RPMI7951 (cell line): Measurements from ENCODE around the gene GID8. TPM values are rescaled to one million over a fixed set of nuclear protein-coding genes. Genes with fewer than 3 reads are reported as not detected.

Source experiments
- DNase-seq: peaks from one replicate; pipeline ENCODE4 v3.0.0-alpha.2; 2012; ENCODE audit warnings: low read depth
- total RNA-seq: library from RNA; depleted of rRNA; stranded (reverse); fragments of >200 nt; shearing (Covaris generic); gene quantifications from 2 replicates; pipeline ENCODE4 v1.2.3, GENCODE V29; 2014; rRNA removed

GID8 gene
- 25.4 and 29.4 TPM in 2 replicates for total RNA-seq

GRCh38 chr20:62938105-62938888, at the start of gene GID8:
GID8 (plus strand) TSS chr20:62938147; CDS start chr20:62941503, 3,356 bp downstream.
- DNase-seq: peak; percentile 59

GRCh38 chr20:62888406-62888805, 49.5 kb upstream of the GID8 start:
- DNase-seq: no peak

DNA sequence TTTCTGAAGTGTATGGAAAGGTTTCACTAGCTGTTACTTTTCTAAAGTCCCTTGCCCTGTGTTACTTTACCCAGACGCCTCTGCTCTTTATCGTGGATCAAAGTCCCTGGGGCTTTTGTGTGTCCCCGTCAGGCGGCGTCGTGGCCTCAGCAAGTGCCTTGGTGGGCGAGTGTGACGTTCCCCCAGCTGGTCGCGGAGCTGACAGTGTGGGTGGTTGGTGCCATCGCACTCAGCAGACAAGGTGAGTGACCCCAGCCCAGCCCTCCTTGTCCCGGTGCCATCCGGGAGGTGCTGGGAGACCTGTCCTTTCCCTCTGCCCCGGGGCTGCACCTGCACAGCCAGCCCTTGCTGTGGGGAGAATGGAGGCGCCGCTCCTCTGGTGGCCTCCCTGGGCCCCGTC, 49.0 kb upstream of the GID8 start:
- no peak for DNase-seq

DNA sequence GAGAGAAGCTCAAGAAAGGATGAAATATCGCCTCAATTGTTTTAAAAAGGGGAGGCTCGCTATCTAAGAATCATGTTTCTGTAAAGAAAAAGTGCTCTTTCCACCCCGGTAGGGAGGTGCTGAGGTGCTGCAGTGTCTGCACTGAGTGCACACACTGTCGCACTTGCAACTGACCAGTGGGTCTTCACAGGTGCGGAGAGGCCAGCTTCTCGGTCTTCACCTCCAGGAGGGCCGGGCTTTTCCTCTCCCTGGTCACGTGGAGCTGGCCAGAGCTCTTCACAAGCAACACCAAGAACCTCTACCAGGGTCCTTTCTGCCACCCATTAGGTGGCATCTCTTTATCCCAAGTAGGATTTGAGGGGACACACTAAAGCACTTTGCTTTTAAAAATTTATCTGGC, 48.5 kb upstream of the GID8 start:
- no peak for DNase-seq

DNA sequence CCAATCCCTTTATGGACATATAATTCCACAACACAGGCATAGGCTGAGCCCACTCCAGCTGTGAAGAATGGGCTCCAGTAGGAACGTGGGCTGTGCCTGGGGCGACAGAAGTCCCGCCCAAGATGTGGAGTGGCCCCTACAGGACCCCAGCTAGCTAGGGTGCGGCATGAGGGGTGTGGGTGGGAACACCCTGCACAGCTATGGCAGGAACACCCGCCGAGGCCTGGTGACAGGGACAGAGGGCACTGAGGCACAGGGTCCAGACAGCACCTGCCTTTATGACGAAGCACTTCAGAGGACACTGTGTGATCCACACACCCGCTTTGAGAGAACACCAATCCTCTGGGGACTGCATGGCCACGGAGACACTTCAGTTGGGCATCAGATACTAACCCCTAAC, 48.1 kb upstream of the GID8 start:
- DNase-seq: no peak

GRCh38 chr20:62890444-62890843, 47.5 kb upstream of the GID8 start:
- DNase-seq: no peak

GRCh38 chr20:62891111-62891510, 46.8 kb upstream of the GID8 start:
- DNase-seq: no peak

GRCh38 chr20:62892348-62893304, 45.3 kb upstream of the GID8 start:
- no peak for DNase-seq

GRCh38 chr20:62893700-62894099, 44.2 kb upstream of the GID8 start:
- DNase-seq: no peak

GRCh38 chr20:62894261-62894660, 43.7 kb upstream of the GID8 start:
- DNase-seq: no peak

GRCh38 chr20:62895539-62895938, 42.4 kb upstream of the GID8 start:
- no peak for DNase-seq

DNA sequence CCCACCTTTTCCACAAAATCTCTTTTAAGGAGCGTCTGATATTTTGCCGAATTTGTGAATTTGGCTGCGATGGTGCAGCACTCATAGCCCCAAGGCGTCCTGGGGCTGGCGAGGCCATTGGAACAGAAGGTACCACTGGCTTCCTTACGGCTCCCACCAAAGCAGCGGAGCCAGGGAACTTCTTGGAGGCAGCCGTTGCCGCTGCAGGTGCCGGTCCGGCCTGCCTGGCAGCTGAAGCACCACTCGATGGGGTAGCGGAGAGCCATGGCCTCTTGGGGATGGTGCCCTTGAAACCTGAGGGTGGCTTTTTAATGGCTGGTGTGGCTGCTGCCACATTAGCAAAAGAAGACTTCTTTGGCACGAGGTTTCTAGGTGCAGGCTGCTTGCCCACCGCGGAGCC, 41.4 kb upstream of the GID8 start:
- no peak for DNase-seq

GRCh38 chr20:62897666-62898065, 40.3 kb upstream of the GID8 start:
- DNase-seq: no peak

- no peak for DNase-seq
Measured at GRCh38 chr20:62898093-62898964, 39.6 kb upstream of the GID8 start.

DNA sequence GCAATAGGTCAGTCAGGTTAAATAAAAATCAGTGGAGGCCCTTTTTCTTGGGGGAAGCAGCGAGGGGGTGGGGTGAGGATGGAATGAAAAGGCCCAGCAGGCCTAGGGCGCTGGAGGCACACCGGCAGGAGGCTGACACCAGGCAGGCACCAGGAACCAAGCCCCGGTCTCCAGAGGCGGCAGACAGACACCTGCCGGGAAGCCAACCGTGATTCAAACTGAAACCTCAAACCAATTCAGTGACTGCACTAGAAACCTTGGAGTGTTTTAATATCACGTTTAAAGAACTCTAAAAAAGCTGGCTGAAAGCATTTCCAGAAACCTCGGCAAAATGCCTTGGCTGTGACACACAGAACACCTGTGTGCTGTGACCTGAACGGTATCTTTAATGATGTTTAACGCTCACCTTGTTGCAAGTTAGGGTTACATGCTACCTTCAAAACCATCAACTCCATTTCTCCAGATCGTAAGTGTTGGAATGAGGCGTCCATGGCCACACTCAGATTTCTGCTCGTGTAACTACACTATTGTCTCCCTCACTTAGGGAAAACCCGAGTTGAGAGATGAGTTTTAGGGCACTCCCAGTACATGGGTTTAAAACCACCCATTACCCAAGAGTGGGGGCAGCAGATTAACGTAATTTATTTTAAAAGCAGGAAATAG, 38.8 kb upstream of the GID8 start:
- no peak for DNase-seq

GRCh38 chr20:62899633-62900051, 38.3 kb upstream of the GID8 start:
- no peak for DNase-seq

DNA sequence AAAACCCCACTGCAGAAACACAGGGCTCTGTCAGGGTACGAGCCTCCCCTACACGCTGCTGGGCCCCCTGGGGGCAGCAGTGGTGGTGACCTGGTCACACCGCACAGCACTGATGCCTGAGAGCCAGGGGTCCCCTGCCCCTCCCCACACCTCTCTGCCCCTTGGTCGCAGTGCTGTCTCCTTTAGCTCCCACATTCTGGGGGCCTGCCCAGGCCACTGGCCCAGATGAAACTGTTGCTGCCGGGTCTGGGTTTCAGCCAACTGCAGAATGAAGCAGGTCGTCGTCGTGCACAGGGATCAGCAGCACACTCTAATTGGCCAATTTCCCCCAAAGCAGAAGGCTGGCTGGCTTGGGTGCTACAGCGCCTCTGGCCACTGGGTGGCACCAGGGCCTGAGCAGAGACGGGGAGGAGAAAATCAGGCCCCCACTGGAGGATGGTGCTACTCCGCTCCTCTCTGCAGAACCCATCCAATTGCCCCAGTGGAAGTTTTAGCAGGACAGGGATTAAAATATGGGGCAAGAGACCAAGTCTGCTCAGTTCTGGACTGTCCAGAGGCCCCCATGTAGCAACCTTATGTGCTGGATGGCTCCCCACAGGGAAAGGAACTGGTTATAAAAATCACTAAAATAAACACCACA, 37.8 kb upstream of the GID8 start:
- DNase-seq: peak; percentile 64

DNA sequence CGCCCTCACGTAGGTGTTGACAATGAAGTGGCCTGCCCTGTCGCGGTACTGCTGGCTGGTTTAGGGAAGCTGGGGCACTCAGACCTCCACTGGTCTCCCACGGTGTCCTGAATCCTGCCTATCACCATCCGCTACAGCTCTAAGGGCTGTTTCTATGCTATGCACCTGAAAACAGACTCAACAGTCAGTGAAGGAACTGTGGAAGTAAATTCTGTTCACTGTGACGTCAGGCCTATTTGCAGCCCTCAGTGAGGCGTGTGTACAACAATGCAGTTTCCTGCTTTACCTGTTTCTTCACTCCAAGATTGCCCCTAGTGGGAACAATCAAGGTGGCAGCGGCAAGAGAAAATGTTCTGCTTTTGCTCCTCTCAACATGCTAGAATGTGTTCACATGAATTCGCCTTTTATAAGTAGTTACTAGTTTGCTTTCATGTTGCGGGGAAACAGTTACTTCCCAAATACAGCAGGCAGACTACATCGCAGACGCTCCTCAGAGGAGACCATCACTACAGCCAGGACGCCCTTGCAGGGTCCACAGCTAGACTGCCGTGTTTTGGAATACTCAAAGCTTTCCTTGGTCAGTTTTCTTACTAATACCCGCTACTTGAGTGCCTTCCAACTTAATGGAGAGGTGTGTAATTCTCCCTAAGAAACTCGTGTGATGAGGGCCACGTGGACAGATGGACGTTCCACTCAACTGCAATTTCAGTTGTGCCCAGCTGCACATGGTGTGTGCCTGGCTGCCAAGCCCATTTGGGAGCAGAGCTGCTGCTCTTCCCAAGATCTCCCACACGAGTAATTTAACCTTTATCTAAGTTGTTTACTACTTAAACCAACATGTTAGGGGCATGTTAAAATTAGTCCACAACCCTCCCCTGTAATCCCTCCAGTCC, 37.0 kb upstream of the GID8 start:
- DNase-seq: no peak

DNA sequence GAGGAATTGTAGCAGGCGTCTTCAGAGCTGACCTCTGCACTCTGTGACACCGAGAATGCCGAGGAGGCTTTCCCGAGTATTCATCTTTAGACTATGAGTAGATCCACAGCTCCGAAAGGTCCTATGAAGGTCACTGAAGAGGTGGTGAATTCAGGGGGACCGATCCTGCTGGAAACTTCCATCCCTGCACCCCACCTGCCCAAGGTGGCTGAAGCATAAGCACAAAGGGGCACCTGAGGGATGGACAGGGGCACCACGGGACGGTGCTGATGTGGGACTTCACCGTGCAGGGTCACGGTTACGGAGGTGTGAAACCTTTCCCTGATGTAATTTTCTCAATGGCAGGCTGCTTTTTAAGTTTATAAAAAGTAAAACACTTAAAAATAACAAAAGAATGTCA, 36.1 kb upstream of the GID8 start:
- no peak for DNase-seq
